HG02588 (cell line): ENCODE measurements around the gene TSPAN12.
A peak's percentile ranks its signal among the peaks of the same experiment; 100 is the strongest.

ENCODE experiments used
- ATAC-seq: cut with Tn5 transposase; IDR thresholded peaks from one replicate; pipeline ENCODE4 v1.9.1; 2021; ENCODE audit warnings: mild to moderate bottlenecking, moderate library complexity; ENCODE audit not compliant: unreplicated experiment

Gene TSPAN12

DNA sequence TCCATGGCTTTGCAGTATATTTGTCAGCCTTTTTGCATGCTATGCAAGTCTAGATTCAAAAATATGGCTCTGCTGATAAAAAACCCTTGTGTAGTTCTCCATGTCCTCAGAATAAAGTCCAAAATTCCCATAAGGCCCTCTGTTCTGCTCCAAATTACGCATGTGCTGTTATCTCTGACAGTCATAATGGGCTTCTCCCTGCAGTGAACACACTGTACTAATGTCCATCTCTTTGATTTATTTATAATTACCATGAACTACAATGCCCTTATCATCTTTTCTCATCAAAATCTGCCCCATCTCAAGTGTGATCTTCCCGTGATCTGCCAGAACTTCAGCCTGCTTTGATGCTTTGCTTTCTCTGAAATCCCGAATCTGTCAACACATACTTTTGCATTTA is 87.7 kb downstream of the TSPAN12 start:
- ATAC-seq = no peak

DNA sequence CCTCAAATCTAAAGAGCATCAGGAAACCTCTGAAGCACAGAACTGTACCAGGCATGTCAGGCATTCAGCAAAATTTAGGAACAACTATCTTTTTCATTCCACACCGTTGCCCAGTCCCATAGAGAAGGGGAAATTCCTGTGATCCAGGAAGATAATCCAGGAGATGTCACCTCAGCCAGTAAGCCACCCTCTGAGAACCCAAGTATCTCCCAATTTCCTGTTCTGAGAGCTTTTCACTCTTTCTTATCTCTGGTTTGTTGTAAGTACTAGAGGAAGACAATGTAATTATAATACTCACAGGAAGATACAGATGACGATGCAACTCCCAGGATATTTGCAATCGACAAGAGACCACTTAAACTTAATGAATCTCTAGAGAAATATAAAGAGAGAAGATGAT is 97.1 kb downstream of the TSPAN12 start:
- no peak for ATAC-seq

DNA sequence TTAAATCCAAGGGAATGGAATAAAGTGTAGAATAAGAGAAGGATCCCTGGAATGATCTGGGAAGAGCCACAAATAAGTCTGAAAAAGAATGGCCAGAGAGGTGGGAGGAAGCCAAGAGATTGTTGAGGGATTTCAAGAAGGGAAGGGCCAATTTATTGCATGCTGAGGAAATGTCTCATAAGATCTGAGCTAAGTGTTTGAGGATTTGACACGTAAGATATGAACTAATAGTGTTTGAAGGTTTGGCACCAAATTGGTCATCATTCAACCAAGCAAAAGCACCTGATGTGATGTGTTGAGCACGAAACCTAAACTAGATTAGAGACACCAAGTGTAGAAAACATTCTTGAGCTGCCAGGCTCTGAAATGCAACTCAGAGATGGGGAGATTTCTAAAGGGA is 97.9 kb downstream of the TSPAN12 start:
- ATAC-seq = peak; percentile 84

DNA sequence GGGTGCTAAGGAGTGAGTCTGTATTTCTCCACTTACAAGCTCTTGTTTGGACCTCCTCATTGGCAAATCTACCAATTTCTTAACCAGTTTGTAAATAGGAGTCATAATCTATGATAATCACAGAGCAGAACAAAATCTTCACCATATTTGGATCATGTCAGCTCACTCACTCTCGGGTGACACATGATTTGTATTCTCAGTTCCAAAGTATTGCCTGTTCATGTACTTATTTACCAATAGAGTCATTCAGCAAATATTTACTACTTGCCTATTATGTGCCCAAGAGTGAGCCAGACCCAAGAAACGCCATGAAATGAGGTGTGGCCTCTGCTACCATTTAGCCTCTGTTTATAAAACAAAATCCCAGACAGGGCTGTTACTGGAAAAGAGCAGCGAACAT is 114.8 kb downstream of the TSPAN12 start:
- no peak for ATAC-seq

DNA sequence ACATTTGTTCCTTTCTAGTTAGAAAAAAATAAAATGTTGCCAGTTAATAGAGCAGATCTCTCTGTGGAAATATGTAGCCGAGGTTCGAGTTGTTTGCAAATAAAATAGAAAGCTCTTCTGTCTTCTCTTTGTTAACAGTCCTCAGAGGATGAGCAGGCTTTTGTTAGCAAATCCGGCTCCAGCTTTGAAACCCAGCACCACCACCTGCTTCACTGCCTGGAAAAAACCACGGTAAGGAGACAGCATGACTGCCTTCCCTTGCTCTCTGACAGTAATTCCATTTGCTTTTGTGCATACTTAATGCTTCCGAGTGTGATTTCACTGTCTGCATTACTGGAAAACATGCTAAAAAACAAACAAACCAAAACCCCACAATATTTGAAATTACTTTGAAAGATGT is 115.6 kb downstream of the TSPAN12 start:
- no peak for ATAC-seq

DNA sequence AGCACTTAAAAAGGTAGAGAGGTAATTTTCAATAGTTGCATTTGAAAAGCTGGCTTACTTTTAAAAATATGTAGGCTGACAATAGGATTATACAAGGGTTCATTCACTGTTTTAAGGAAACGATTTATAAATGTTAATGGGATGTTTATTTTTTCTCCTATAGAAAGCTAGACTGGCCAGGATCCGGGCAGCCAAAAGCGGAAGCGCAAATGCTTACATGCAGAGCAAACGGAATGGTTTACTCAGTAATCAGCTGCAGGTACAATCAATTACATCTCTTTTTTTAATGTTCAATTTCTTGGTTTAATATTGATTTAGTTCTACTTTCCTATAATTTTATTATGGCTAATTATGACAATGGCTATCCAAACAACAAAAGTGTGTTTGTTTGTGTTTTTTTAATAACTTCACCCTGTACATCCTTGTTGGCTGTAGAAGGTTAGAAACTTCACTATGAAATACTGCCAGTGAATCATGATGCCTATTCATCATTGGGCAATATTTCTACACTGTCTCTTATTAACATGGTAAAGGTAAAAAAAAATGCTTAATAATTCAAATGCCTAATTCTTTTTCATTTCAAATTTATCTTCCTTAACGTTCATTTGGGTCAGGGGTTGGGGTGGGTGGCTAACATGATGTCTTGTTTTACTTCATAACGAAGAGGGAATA is 116.4 kb downstream of the TSPAN12 start:
- ATAC-seq = no peak

DNA sequence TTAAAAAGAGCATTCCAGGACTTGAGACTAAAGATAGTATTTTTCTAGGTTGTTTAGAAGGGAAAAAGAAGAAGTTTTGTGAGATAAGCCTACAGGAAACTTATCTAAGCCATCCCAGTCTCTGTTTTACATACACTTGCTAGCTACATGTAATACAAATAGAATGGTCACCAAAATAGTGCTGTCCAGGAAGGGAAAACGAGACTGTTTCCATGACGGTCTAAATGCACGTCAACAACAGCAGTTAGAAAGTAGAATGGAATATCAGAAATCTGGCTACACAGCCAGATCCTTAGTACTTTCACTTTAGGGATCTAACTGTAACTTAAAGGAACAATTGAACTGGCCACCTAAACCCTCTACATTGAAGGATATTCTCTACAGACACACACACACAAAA is 117.6 kb downstream of the TSPAN12 start:
- ATAC-seq = no peak

DNA sequence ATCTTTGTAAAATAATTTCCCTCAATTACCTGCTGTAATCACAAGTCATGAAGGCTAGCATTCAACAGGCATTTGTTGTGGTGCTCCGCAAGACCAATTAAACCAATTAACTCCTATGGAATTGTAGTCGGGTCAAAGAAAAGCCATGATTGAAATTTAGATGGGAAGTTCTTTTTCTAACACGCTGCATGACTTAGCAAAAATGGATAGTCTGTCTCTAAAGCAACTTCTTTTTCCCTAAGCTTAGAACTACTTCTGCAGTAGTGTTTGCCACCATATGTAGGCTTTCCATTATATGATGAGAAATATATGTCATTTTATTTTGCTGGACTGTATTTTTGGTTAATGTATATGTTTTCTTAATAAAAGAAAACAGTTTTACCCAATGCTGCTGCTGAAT is 119.1 kb downstream of the TSPAN12 start:
- no peak for ATAC-seq
